Spleen (tissue), 11 donors: ENCODE results near the gene KRTAP10-1. TPM values are rescaled to one million over a fixed set of nuclear protein-coding genes. Genes with fewer than 3 reads are reported as not detected.
A peak's percentile ranks its signal among the peaks of the same experiment; 100 is the strongest.

ENCODE experiments used
- DNase-seq: peaks from one replicate; pipeline ENCODE4 v3.0.0-alpha.2; 2020
- H3K27ac ChIP-seq, 8 donors: fragments of 200-600 bp; sonication (generic) in 7 of 8; 1 replicate in 4 of 8; 2 replicates in 4 of 8; pipeline versions ENCODE4 v1.5.0 to v1.8.0; 2016 to 2021; ENCODE audit warnings: inconsistent platforms in 4 of 8, mild to moderate bottlenecking in 4 of 8, moderate library complexity in 1 of 8
- H3K27me3 ChIP-seq, 7 donors: fragments of 200-600 bp; sonication (generic) in 6 of 7; replicated peaks in 1 of 7; 1 replicate in 4 of 7; 2 replicates in 3 of 7; pipeline versions ENCODE4 v1.5.0 to v1.8.0; 2016 to 2021; ENCODE audit warnings: inconsistent platforms in 3 of 7, mild to moderate bottlenecking in 1 of 7
- H3K36me3 ChIP-seq, 6 donors: fragments of 200-600 bp; sonication (generic) in 5 of 6; 1 replicate in 4 of 6; 2 replicates in 2 of 6; pipeline versions ENCODE4 v1.5.0 to v1.8.0; 2016 to 2021; ENCODE audit warnings: inconsistent platforms in 2 of 6
- H3K4me1 ChIP-seq, 6 donors: fragments of 200-600 bp; sonication (generic) in 5 of 6; 1 replicate in 3 of 6; 2 replicates in 3 of 6; pipeline versions ENCODE4 v1.5.0 to v1.8.0; 2016 to 2021; ENCODE audit warnings: inconsistent platforms in 3 of 6
- H3K4me3 ChIP-seq, 8 donors: fragments of 200-600 bp; sonication (generic) in 7 of 8; 1 replicate in 4 of 8; 2 replicates in 4 of 8; pipeline versions ENCODE4 v1.5.0 to v1.8.0; 2016 to 2021; ENCODE audit warnings: inconsistent platforms in 4 of 8, mild to moderate bottlenecking in 4 of 8, moderate library complexity in 2 of 8
- H3K9me3 ChIP-seq, 8 donors: fragments of 200-600 bp; sonication (generic) in 7 of 8; 1 replicate in 4 of 8; 2 replicates in 4 of 8; pipeline versions ENCODE4 v1.5.0 to v1.8.0; 2016 to 2021; ENCODE audit warnings: inconsistent platforms in 4 of 8
- CTCF ChIP-seq, 11 experiments: fragments of 200-600 bp in 7 of 11; fragments of 450-650 bp in 4 of 11; sonication (generic) in 4 of 11; IDR thresholded peaks in 8 of 11; conservative IDR thresholded peaks in 3 of 11; 1 replicate in 7 of 11; 2 replicates in 4 of 11; pipeline versions ENCODE4 v1.4.0 to v1.8.0; 2016 to 2021; ENCODE audit warnings: antibody characterized with exemption in 11 of 11, inconsistent platforms in 4 of 11, mild to moderate bottlenecking in 1 of 11
- POLR2A ChIP-seq, 3 donors: fragments of 450-650 bp; IDR thresholded peaks; one replicate each; pipeline ENCODE4 v1.5.1; 2017; ENCODE audit warnings: antibody characterized with exemption in 3 of 3, mild to moderate bottlenecking in 1 of 3
- POLR2AphosphoS5 ChIP-seq, 3 donors: sonication (generic); formaldehyde crosslinking; IDR thresholded peaks; one replicate each; pipeline ENCODE4 v1.5.1; 2017; ENCODE audit warnings: antibody characterized with exemption in 3 of 3
- WGBS, 5 donors: extraction: QIAGEN DNeasy Blood & Tissue Kit in 3 of 5; methylation state at CpG; one replicate each; pipeline versions ENCODE4 v1.1.5 to v1.1.7; 2013 to 2018; 5-methylcytosine and 5-hydroxymethylcytosine counted together
- intact Hi-C: fragments of 100-400 bp; cut with DNase I; formaldehyde crosslinking; loops from one replicate; pipeline ENCODE4 v1.15.0; 2023; ENCODE audit warnings: low total_unique reads
- polyA plus RNA-seq, 3 donors: library from polyadenylated mRNA; stranded (reverse); fragments of 200-250 nt; gene quantifications; one replicate each; pipeline ENCODE4 v1.2.1, GENCODE V29; 2013
- total RNA-seq, 7 donors: library from RNA; depleted of rRNA in 3 of 7; stranded (reverse); fragments of >200 nt in 3 of 7; fragmentation: NEBNext Ultra II Directional in 4 of 7; extraction: Animal tissue kit (Norgen Biotek cat#: 25700) in 4 of 7; gene quantifications; one replicate each; pipeline versions ENCODE4 v1.1.0 to v1.2.1, GENCODE V29; 2016 to 2021
- donor health status: healthy with polysubstance abuse.
- donor health status: DM: no; HTN: no; CAD: no; lungs with moderate emphysema.
- donor health status: DM: no; HTN: no; CAD: no.
- donor health status: Bipolar disorder and iron deficiency.
- donor health status: healthy.
- donor health status: DM: no; HTN: no; CAD: no.
- donor health status: DM: yes; HTN: yes; CAD: no.

Gene KRTAP10-1
- total and polyA plus RNA-seq, 10 donors, result not detected

- Histone ChIP-seq H3K27ac (no peak overlapping the region), H3K4me1 (peaks cover 0 to 13% (median 0%) of the 10 kb centered on the region in 6 donors), H3K4me3 (no peak overlapping the region), H3K9me3 (peaks cover 5 to 63% (median 48%) of the 10 kb centered on the region in 8 donors), H3K36me3 (no peaks in the 10 kb centered on the region), H3K27me3 (peaks cover 0 to 29% (median 0%) of the 10 kb centered on the region in 7 donors)
- WGBS, 5 donors, result 70 to 82% (median 76%) methylated on average over 3 of the region's 3 CpGs
- TF ChIP-seq POLR2A (IDR thresholded peaks at IDR 0.05), result no peak
- no peak for TF ChIP-seq POLR2AphosphoS5 (IDR thresholded peaks at IDR 0.05)
- TF ChIP-seq CTCF (IDR thresholded peaks at IDR 0.05 in 8 of 11, conservative IDR thresholded peaks at IDR 0.05 in 3 of 11), result no peak
- intact Hi-C loops, result no loop called here
- DNase-seq, result no peak
Measured at GRCh38 chr21:44544566-44544965, 4.6 kb upstream of the KRTAP10-1 start.

- intact Hi-C loops, result no loop called here
- no peaks in the 10 kb centered on the region for H3K36me3 ChIP-seq
Measured at GRCh38 chr21:44542716-44543115, 2.7 kb upstream of the KRTAP10-1 start.

GRCh38 chr21:44540741-44541288 is 820 bp upstream of the KRTAP10-1 start:
- Histone ChIP-seq H3K4me1 (no peaks in the 10 kb centered on the region), H3K4me3 (no peak overlapping the region), H3K36me3 (no peaks in the 10 kb centered on the region), H3K27me3 (peaks cover 0 to 25% (median 0%) of the 10 kb centered on the region in 7 donors), H3K9me3 (peaks cover 0 to 44% (median 28%) of the 10 kb centered on the region in 8 donors), H3K27ac (peak overlapping the region in 1 of 8 donors; percentile 31)
- TF ChIP-seq CTCF (IDR thresholded peaks at IDR 0.05 in 8 of 11, conservative IDR thresholded peaks at IDR 0.05 in 3 of 11), result no peak
- TF ChIP-seq POLR2A (IDR thresholded peaks at IDR 0.05), result no peak
- no peak for TF ChIP-seq POLR2AphosphoS5 (IDR thresholded peaks at IDR 0.05)
- DNase-seq, result no peak
- intact Hi-C loops, result no loop called here
- WGBS, 5 donors, result 74 to 83% (median 79%) methylated on average over 11 of the region's 11 CpGs

More at GRCh38 chr21:44542716-44543115, 2.7 kb upstream of the KRTAP10-1 start:
- peaks cover 5 to 62% (median 47%) of the 10 kb centered on the region in 8 donors for H3K9me3 ChIP-seq
- peaks cover 0 to 23% (median 0%) of the 10 kb centered on the region in 7 donors for H3K27me3 ChIP-seq
- no peak for DNase-seq
- 77 to 94% (median 89%) methylated on average over 1 of the region's 1 CpG for WGBS, 5 donors
- H3K4me3 ChIP-seq, result no peak overlapping the region
- no peak overlapping the region for H3K27ac ChIP-seq
- peaks cover 0 to 5% (median 0%) of the 10 kb centered on the region in 6 donors for H3K4me1 ChIP-seq
- TF ChIP-seq POLR2AphosphoS5 (IDR thresholded peaks at IDR 0.05) (no peak), CTCF (IDR thresholded peaks at IDR 0.05 in 8 of 11, conservative IDR thresholded peaks at IDR 0.05 in 3 of 11) (no peak), POLR2A (IDR thresholded peaks at IDR 0.05) (no peak)

DNA sequence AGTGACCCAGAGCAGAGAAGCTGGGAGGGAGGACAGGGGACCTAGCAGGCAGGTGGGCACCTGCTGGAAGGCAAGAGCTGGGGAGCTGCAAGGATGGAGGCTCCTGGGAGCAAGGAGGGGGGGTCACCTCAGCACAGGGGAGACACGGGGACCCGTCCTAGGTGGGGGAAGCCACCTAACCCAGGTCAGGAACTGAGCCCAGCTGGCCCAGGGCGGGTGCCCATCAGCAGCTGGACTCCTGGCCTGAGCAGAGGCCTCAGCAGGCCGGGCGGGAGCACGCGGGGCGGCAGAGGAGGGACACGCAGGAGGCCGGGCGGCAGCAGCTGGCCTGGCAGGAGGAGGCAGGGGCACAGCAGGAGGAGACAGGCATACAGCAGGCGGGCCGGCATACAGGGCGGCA is 949 bp downstream of the KRTAP10-1 start:
- no peak overlapping the region for H3K27ac ChIP-seq
- TF ChIP-seq POLR2A (IDR thresholded peaks at IDR 0.05) (no peak), POLR2AphosphoS5 (IDR thresholded peaks at IDR 0.05) (no peak), CTCF (IDR thresholded peaks at IDR 0.05 in 8 of 11, conservative IDR thresholded peaks at IDR 0.05 in 3 of 11) (no peak)
- 64 to 81% (median 78%) methylated on average over 11 to 14 of the region's 14 CpGs for WGBS, 5 donors
- H3K27me3 ChIP-seq, result peaks cover 0 to 25% (median 0%) of the 10 kb centered on the region in 7 donors
- peaks cover 0 to 28% (median 20%) of the 10 kb centered on the region in 8 donors for H3K9me3 ChIP-seq
- peak; percentile 62 for DNase-seq
- H3K4me1 ChIP-seq, result no peaks in the 10 kb centered on the region
- no peaks in the 10 kb centered on the region for H3K36me3 ChIP-seq
- intact Hi-C loops, result no loop called here
- H3K4me3 ChIP-seq, result no peak overlapping the region
